Astrocyte (in vitro differentiated cells and primary cell): ENCODE measurements around the gene THNSL1. TPM values are rescaled to one million over a fixed set of nuclear protein-coding genes. Genes with fewer than 3 reads are reported as not detected.

ENCODE experiments used
- DNase-seq: peaks from one replicate; pipeline ENCODE4 v3.0.0-alpha.2; 2010; ENCODE audit warnings: low read depth
- FAIRE-seq: peaks from 2 replicates; lab custom pipeline; 2011; peaks lifted over from hg19 to GRCh38; lab: Jason Lieb, UNC
- H2AFZ ChIP-seq: 2 replicates; pipeline ENCODE4 v1.6.0; 2012; ENCODE audit warnings: low read depth, low read length, inconsistent platforms
- H3K27ac ChIP-seq: 2 replicates; pipeline ENCODE4 v1.5.1; 2011; ENCODE audit warnings: low read depth, low read length, inconsistent platforms
- H3K27me3 ChIP-seq: 2 replicates; pipeline ENCODE4 v1.6.0; 2011; ENCODE audit warnings: low read length, inconsistent platforms; ENCODE audit not compliant: insufficient read depth
- H3K36me3 ChIP-seq: 2 replicates; pipeline ENCODE4 v1.5.1; 2011; ENCODE audit warnings: low read length, inconsistent platforms; ENCODE audit not compliant: insufficient read depth
- H3K4me1 ChIP-seq: 2 replicates; pipeline ENCODE4 v1.5.1; 2011; ENCODE audit warnings: low read length, inconsistent platforms; ENCODE audit not compliant: insufficient read depth
- H3K4me2 ChIP-seq: 2 replicates; pipeline ENCODE4 v1.6.0; 2012; ENCODE audit warnings: low read length, inconsistent platforms
- H3K4me3 ChIP-seq: 2 replicates; pipeline ENCODE4 v1.5.1; 2011; ENCODE audit warnings: low read depth, mild to moderate bottlenecking, low read length, inconsistent platforms; ENCODE audit not compliant: insufficient read depth
- H3K79me2 ChIP-seq: 2 replicates; pipeline ENCODE4 v1.6.0; 2012; ENCODE audit warnings: mild to moderate bottlenecking, low read length, inconsistent platforms; ENCODE audit not compliant: insufficient read depth
- H3K9ac ChIP-seq: 2 replicates; pipeline ENCODE4 v1.6.0; 2012; ENCODE audit warnings: mild to moderate bottlenecking, low read length, inconsistent platforms
- H3K9me3 ChIP-seq: 2 replicates; pipeline ENCODE4 v1.5.1; 2012; ENCODE audit warnings: low read depth, mild to moderate bottlenecking, low read length, inconsistent platforms; ENCODE audit not compliant: insufficient read depth
- H4K20me1 ChIP-seq: 2 replicates; pipeline ENCODE4 v1.6.0; 2012; ENCODE audit warnings: low read length, inconsistent platforms; ENCODE audit not compliant: insufficient read depth
- H3K27ac Mint-ChIP-seq: one replicate; pipeline ENCODE4 v1.8.0; 2021; ENCODE audit warnings: mild to moderate bottlenecking, mixed read lengths; ENCODE audit not compliant: unreplicated experiment
- H3K27me3 Mint-ChIP-seq: one replicate; pipeline ENCODE4 v1.8.0; 2021; ENCODE audit warnings: low read depth, mixed read lengths; ENCODE audit not compliant: unreplicated experiment
- H3K36me3 Mint-ChIP-seq: one replicate; pipeline ENCODE4 v1.8.0; 2021; ENCODE audit warnings: low read depth, mixed read lengths; ENCODE audit not compliant: unreplicated experiment
- H3K4me1 Mint-ChIP-seq: one replicate; pipeline ENCODE4 v1.8.0; 2021; ENCODE audit warnings: low read depth, mixed read lengths; ENCODE audit not compliant: unreplicated experiment
- H3K4me3 Mint-ChIP-seq: one replicate; pipeline ENCODE4 v1.8.0; 2021; ENCODE audit warnings: mild to moderate bottlenecking, moderate library complexity, mixed read lengths; ENCODE audit not compliant: unreplicated experiment
- H3K9me3 Mint-ChIP-seq: one replicate; pipeline ENCODE4 v1.8.0; 2021; ENCODE audit warnings: mild to moderate bottlenecking, mixed read lengths; ENCODE audit not compliant: unreplicated experiment
- CTCF ChIP-seq: IDR thresholded peaks from 2 replicates; pipeline ENCODE4 v1.5.1; 2011; ENCODE audit warnings: low read depth, mild to moderate bottlenecking, inconsistent platforms, low read length, moderate library complexity; ENCODE audit not compliant: insufficient read depth
- EZH2 ChIP-seq: IDR thresholded peaks from 2 replicates; pipeline ENCODE4 v1.6.1; 2012; ENCODE audit warnings: mild to moderate bottlenecking, low read length, inconsistent platforms; ENCODE audit not compliant: insufficient read depth
- total RNA-seq: library from RNA; stranded (reverse); gene quantifications from 2 replicates; pipeline ENCODE4 v1.2.1, GENCODE V29; 2021

THNSL1 gene
- total RNA-seq, 1 donor from 2014 or later, result 2.7 TPM

- Mint-ChIP-seq H3K36me3 (no peaks in the 10 kb centered on the region), H3K4me1 (peaks cover 41% of the 10 kb centered on the region), H3K9me3 (no peaks in the 10 kb centered on the region), H3K4me3 (no peak overlapping the region), H3K27me3 (no peaks in the 10 kb centered on the region), H3K27ac (peak overlapping the region; percentile 24)
- Histone ChIP-seq H4K20me1 (no peaks in the 10 kb centered on the region), H3K9me3 (no peaks in the 10 kb centered on the region), H3K36me3 (no peaks in the 10 kb centered on the region), H3K9ac (no peak overlapping the region), H3K4me3 (no peak overlapping the region), H3K79me2 (no peaks in the 10 kb centered on the region), H3K4me1 (peaks cover 27% of the 10 kb centered on the region), H2AFZ (no peak overlapping the region), H3K4me2 (no peak overlapping the region), H3K27me3 (no peaks in the 10 kb centered on the region), H3K27ac (no peak overlapping the region)
- no peak for FAIRE-seq
- TF ChIP-seq EZH2 (no peak), CTCF (no peak)
- no peak for DNase-seq
These were observed 48.0 kb downstream of the THNSL1 start for GRCh38 chr10:25064401-25064800.

GRCh38 chr10:25065761-25066476 is 49.5 kb downstream of the THNSL1 start:
- DNase-seq (no peak), FAIRE-seq (no peak)
- Histone ChIP-seq H3K4me1 (peaks cover 23% of the 10 kb centered on the region), H3K4me3 (no peak overlapping the region), H3K36me3 (no peaks in the 10 kb centered on the region), H4K20me1 (no peaks in the 10 kb centered on the region), H3K27ac (no peak overlapping the region), H2AFZ (no peak overlapping the region), H3K79me2 (no peaks in the 10 kb centered on the region), H3K9ac (no peak overlapping the region), H3K27me3 (no peaks in the 10 kb centered on the region), H3K4me2 (no peak overlapping the region), H3K9me3 (no peaks in the 10 kb centered on the region)
- Mint-ChIP-seq H3K27ac (no peak overlapping the region), H3K9me3 (no peaks in the 10 kb centered on the region), H3K4me3 (no peak overlapping the region), H3K27me3 (no peaks in the 10 kb centered on the region), H3K36me3 (no peaks in the 10 kb centered on the region), H3K4me1 (peaks cover 31% of the 10 kb centered on the region)
- TF ChIP-seq CTCF, result no peak
- TF ChIP-seq EZH2, result no peak
